HFFc6 (cell line): ENCODE measurements around the gene ENOPH1. TPM values are rescaled to one million over a fixed set of nuclear protein-coding genes. Genes with fewer than 3 reads are reported as not detected.

ENCODE experiments used
- DNase-seq: peaks from one replicate; pipeline ENCODE4 v3.0.0-alpha.2; 2018
- H3K27ac Mint-ChIP-seq: 2 replicates; pipeline ENCODE4 v1.8.0; 2020; ENCODE audit warnings: mild to moderate bottlenecking, mixed read lengths
- H3K27me3 Mint-ChIP-seq: 2 replicates; pipeline ENCODE4 v1.8.0; 2021; ENCODE audit warnings: mild to moderate bottlenecking, moderate library complexity, mixed read lengths; ENCODE audit not compliant: insufficient read depth
- H3K36me3 Mint-ChIP-seq: 2 replicates; pipeline ENCODE4 v1.8.0; 2021; ENCODE audit warnings: low read depth, mixed read lengths
- H3K4me1 Mint-ChIP-seq: 2 replicates; pipeline ENCODE4 v1.8.0; 2020; ENCODE audit warnings: low read depth, mixed read lengths
- H3K4me3 Mint-ChIP-seq: 2 replicates; pipeline ENCODE4 v1.8.0; 2020; ENCODE audit warnings: mild to moderate bottlenecking, moderate library complexity, mixed read lengths
- H3K9me3 Mint-ChIP-seq: 2 replicates; pipeline ENCODE4 v1.8.0; 2020; ENCODE audit warnings: mild to moderate bottlenecking, mixed read lengths
- CTCF ChIP-seq: fragments of 200-600 bp; sonication (generic); IDR thresholded peaks from 2 replicates; pipeline ENCODE4 v1.5.0; 2021; ENCODE audit warnings: antibody characterized with exemption, mild to moderate bottlenecking
- total RNA-seq, 6 experiments: library from RNA; stranded (reverse); fragmentation: NEBNext Ultra II Directional; extraction: Animal tissue kit (Norgen Biotek cat#: 25700); gene quantifications; 2 replicates in 1 of 6; 3 replicates in 5 of 6; pipeline ENCODE4 v1.2.3, GENCODE V29; 2021

Gene ENOPH1
- total RNA-seq, 6 experiments from 2014 or later: 30.5 to 39.8 (median 33.5) TPM

GRCh38 chr4:82429728-82430192 is 630 bp upstream of the ENOPH1 start:
- Mint-ChIP-seq H3K27me3 (peaks cover 20% of the 10 kb centered on the region), H3K4me1 (peaks cover 55% of the 10 kb centered on the region), H3K27ac (peak overlapping the region; percentile 99), H3K4me3 (peak overlapping the region; percentile 95), H3K9me3 (peaks cover 4% of the 10 kb centered on the region; the same call in 1 of the 2 replicates), H3K36me3 (peaks cover 47% of the 10 kb centered on the region)
- peak; percentile 68 for TF ChIP-seq CTCF
- peak; percentile 52 for DNase-seq

- Mint-ChIP-seq H3K36me3 (peaks cover 33% of the 10 kb centered on the region), H3K27ac (peak overlapping the region; percentile 94), H3K27me3 (peaks cover 20% of the 10 kb centered on the region), H3K4me3 (peak overlapping the region; percentile 95), H3K9me3 (peaks cover 4% of the 10 kb centered on the region; the same call in 1 of the 2 replicates), H3K4me1 (peaks cover 44% of the 10 kb centered on the region)
- DNase-seq: no peak
- TF ChIP-seq CTCF: no peak
Observed at GRCh38 chr4:82430964-82431745, 765 bp downstream of the ENOPH1 start.

- Mint-ChIP-seq H3K9me3 (peaks cover 4% of the 10 kb centered on the region; the same call in 1 of the 2 replicates), H3K36me3 (peaks cover 29% of the 10 kb centered on the region), H3K4me3 (peak overlapping the region; percentile 95), H3K4me1 (peaks cover 41% of the 10 kb centered on the region), H3K27me3 (peaks cover 20% of the 10 kb centered on the region), H3K27ac (no peak overlapping the region)
- no peak for DNase-seq
- TF ChIP-seq CTCF: no peak
Observed at GRCh38 chr4:82431831-82432230, 1.4 kb downstream of the ENOPH1 start.

GRCh38 chr4:82432596-82432995 is 2.2 kb downstream of the ENOPH1 start:
- no peak for DNase-seq
- no peak overlapping the region for H3K27ac Mint-ChIP-seq
- peaks cover 4% of the 10 kb centered on the region; the same call in 1 of the 2 replicates for H3K9me3 Mint-ChIP-seq
- peaks cover 26% of the 10 kb centered on the region for H3K36me3 Mint-ChIP-seq
- H3K4me3 Mint-ChIP-seq: peak overlapping the region; percentile 95; the same call in 1 of the 2 replicates
- no peak for TF ChIP-seq CTCF
- H3K27me3 Mint-ChIP-seq: peaks cover 16% of the 10 kb centered on the region
- peaks cover 41% of the 10 kb centered on the region for H3K4me1 Mint-ChIP-seq

- no peak overlapping the region; the same call in 1 of the 2 replicates for H3K27ac Mint-ChIP-seq
- peaks cover 4% of the 10 kb centered on the region; the same call in 1 of the 2 replicates for H3K9me3 Mint-ChIP-seq
- H3K4me3 Mint-ChIP-seq: no peak overlapping the region
- DNase-seq: no peak
- no peak for TF ChIP-seq CTCF
- peaks cover 7% of the 10 kb centered on the region for H3K27me3 Mint-ChIP-seq
- peaks cover 14% of the 10 kb centered on the region for H3K36me3 Mint-ChIP-seq
- peaks cover 45% of the 10 kb centered on the region for H3K4me1 Mint-ChIP-seq
Observed at GRCh38 chr4:82433791-82434190, 3.4 kb downstream of the ENOPH1 start.
